SJCRH30 (cell line): ENCODE results near the gene TLCD3B. TPM values are rescaled to one million over a fixed set of nuclear protein-coding genes. Genes with fewer than 3 reads are reported as not detected.
A peak's percentile ranks its signal among the peaks of the same experiment; 100 is the strongest.

Experiments used
- DNase-seq, 2 experiments: peaks; one replicate each; pipeline ENCODE4 v3.0.0-alpha.2; 2015 to 2020
- H3K27ac ChIP-seq: fragments of 250-450 bp; sonication (Bioruptor Pico); 2 replicates; pipeline ENCODE4 v1.5.1; 2020; ENCODE audit warnings: mild to moderate bottlenecking, moderate library complexity
- H3K27me3 ChIP-seq: fragments of 250-450 bp; sonication (Bioruptor Pico); 2 replicates; pipeline ENCODE4 v1.5.1; 2020; ENCODE audit warnings: mild to moderate bottlenecking, moderate library complexity
- H3K36me3 ChIP-seq: fragments of 250-450 bp; sonication (Bioruptor Pico); 2 replicates; pipeline ENCODE4 v1.5.1; 2020; ENCODE audit warnings: mild to moderate bottlenecking, moderate library complexity
- H3K4me1 ChIP-seq: fragments of 250-450 bp; sonication (Bioruptor Pico); 2 replicates; pipeline ENCODE4 v1.5.1; 2020; ENCODE audit warnings: mild to moderate bottlenecking, moderate library complexity
- H3K4me3 ChIP-seq: fragments of 250-450 bp; sonication (Bioruptor Pico); 2 replicates; pipeline ENCODE4 v1.5.1; 2020; ENCODE audit warnings: mild to moderate bottlenecking, moderate library complexity
- H3K9me3 ChIP-seq: fragments of 250-450 bp; sonication (Bioruptor Pico); replicated peaks from 2 replicates; pipeline ENCODE4 v1.5.1; 2020; ENCODE audit warnings: mild to moderate bottlenecking, moderate library complexity
- total RNA-seq: library from RNA; depleted of rRNA; stranded (reverse); fragments of >200 nt; shearing (Covaris generic); gene quantifications from 2 replicates; pipeline ENCODE4 v1.2.3, GENCODE V29; 2014

The TLCD3B gene
- total RNA-seq, 1 experiment from 2014 or later: 0.49 TPM

DNA sequence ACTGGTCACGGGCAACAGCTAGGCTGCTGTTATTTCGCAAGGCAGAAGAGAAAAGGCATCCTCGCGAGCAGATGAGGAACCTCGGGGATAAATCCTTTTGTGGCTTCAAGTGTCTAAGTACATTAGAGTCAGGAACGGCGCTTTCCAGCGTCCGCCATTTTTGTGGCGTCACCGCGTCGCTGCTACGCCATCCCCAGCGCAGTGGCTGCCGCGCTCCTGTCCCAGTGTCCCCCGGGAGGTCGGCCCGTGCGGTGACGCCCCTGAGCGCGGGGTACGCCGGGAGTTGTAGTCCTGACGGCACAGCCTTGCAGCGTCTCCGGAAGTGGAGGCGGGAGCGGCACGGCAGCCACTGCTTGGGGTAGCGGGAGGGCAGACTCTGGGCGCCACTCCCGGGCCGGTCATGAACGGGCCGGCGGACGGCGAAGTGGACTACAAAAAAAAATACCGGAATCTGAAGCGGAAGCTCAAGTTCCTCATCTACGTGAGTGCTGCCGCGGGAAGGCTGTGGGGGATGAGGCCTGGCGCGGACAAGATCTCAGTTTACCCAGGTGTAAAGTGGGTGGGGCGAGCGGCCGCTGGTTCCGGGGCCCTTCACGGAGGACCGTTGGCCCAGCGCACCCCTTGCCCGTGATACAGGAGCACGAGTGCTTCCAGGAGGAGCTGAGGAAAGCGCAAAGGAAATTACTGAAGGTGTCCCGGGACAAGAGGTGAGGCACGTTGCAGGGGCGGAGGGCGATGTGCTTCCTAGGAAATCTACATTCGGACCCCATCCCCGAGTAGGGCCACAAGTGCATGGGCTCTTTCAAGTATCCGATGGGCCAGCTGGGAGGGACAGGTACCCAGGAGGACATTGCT lies 34.9 kb downstream of the TLCD3B start, which contains the start of gene INO80E:
Gene INO80E, plus strand, starts transcription at position 331 of the 855 bp plus-strand sequence. Its CDS starts 70 bp downstream, at position 401.
- Histone ChIP-seq H3K4me3 (peak within 1 kb of the TSS; percentile 73), H3K36me3 (peaks cover 5% of the 10 kb centered on the region), H3K27me3 (no peaks in the 10 kb centered on the region), H3K4me1 (no peaks in the 10 kb centered on the region), H3K27ac (peak within 1 kb of the TSS; percentile 96), H3K9me3 (no peaks in the 10 kb centered on the region)
- peak; percentile 96 to 98 for DNase-seq

DNA sequence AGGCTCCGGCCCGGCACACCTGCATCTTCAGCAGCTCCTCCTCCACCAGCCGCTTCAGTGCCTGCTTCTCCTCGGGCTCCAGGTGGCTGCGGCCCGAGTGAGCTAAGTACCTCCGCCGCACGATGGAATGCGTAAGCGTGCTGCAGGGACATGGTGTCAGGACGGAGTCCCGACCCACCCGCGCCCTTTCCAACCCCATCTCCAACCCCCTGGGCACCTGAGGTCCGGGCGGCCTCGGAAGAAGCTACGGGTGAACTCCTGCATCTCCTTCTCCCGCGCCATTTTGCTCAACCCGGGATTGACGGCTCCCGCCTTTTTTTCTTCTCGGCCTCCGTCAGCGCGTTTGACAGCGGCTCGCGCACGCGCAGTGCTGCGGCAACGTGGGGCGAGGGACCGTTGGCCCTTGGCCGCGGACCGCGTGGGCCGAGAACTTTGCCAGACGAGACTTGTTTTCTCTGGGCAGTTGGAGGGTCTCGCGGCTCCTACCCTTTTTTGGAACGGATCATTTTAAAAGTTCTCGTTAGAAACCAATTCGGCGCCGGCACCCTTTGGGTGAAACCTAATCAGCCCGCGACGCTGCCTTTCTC lies 35.7 kb downstream of the TLCD3B start, which contains the start of gene HIRIP3:
Gene HIRIP3, minus strand, starts transcription at position 294 of the 587 bp plus-strand sequence. Its CDS starts 12 bp downstream, at position 282.
- peaks cover 5% of the 10 kb centered on the region for H3K36me3 ChIP-seq
- H3K27me3 ChIP-seq: no peaks in the 10 kb centered on the region

DNA sequence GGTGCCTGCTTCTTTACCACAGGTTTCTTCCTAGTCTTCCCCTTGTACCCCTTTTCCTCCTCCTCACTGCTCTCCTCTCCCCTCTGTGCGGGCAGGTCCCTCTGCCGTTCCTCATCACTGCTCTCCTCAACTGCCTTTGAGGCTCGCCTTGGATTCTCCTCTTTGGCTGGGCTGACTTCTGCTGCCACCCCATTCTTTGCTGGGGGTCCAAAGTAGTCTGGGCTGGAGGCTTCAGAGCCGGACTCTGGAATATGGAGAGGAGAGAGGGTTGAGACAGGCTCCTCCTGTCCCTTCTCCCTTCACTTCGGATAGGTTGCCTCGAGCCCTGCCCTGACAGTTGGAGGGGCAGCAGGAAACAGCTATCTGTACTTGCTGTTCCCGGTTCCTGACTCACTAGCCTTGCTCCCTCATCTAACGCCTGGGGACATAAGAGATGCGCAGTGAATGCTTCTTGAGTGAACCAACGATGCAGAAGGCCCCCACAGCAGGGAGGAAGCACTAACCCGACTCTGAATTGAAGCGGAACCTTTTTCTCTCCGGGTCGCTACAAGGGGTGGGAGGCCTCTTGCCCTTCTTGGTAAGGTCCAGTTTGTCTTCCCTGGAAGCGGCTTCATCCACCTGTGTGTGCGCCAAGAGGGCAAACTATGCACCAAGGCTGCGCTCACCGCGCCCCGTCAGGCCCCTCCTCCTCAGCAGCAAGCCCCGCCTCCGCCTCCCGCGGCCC lies 36.3 kb downstream of the TLCD3B start:
- Histone ChIP-seq H3K27ac (peak overlapping the region; percentile 96), H3K4me3 (peak overlapping the region; percentile 73), H3K36me3 (peaks cover 9% of the 10 kb centered on the region), H3K27me3 (no peaks in the 10 kb centered on the region), H3K9me3 (no peaks in the 10 kb centered on the region), H3K4me1 (no peaks in the 10 kb centered on the region)
- DNase-seq: no peak

More for the DNA sequence above, 35.7 kb downstream of the TLCD3B start, which contains the start of gene HIRIP3:
- Histone ChIP-seq H3K9me3 (no peaks in the 10 kb centered on the region), H3K4me1 (no peaks in the 10 kb centered on the region), H3K4me3 (peak within 1 kb of the TSS; percentile 73), H3K27ac (peak within 1 kb of the TSS; percentile 96)
- peak; percentile 85 to 87 for DNase-seq

DNA sequence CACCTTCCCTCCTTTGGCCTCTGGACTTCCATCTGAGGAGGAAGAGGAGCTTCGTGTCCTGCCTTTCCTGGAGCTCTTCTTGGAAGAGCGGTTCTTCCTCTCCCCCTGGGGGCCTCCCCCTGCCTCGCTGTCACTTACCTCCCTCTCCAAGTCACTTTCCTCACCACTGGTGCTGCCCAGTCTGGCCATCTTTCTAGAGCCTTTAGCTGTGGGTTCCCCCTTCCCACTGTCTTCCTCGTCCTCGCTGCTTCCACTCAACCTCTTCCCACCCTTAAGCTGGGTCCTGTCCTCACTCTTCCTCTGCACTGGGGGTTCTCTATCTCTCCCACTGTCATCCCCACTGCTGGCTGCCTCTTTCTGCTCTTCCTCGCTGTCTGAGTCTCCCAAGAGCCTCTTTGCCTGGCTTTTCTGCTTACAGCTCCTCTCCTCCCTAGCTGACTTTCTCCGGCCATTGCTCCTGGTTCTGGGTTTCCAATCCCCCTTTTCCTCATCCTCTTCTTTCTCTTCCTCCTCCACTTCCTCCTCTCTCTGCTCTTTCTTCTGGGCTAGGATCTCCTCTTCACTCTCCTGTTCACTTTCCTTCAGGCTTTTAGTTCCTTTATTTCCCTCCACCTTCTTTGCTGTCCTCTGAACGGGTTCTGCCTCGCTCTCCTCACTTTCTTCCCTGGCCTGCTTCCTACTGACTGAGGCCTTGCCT lies 37.0 kb downstream of the TLCD3B start:
- no peak overlapping the region for H3K4me3 ChIP-seq
- H3K36me3 ChIP-seq: peaks cover 9% of the 10 kb centered on the region
- no peak overlapping the region for H3K27ac ChIP-seq
- no peaks in the 10 kb centered on the region for H3K4me1 ChIP-seq
- H3K27me3 ChIP-seq: no peaks in the 10 kb centered on the region
- H3K9me3 ChIP-seq: no peaks in the 10 kb centered on the region
- no peak for DNase-seq

DNA sequence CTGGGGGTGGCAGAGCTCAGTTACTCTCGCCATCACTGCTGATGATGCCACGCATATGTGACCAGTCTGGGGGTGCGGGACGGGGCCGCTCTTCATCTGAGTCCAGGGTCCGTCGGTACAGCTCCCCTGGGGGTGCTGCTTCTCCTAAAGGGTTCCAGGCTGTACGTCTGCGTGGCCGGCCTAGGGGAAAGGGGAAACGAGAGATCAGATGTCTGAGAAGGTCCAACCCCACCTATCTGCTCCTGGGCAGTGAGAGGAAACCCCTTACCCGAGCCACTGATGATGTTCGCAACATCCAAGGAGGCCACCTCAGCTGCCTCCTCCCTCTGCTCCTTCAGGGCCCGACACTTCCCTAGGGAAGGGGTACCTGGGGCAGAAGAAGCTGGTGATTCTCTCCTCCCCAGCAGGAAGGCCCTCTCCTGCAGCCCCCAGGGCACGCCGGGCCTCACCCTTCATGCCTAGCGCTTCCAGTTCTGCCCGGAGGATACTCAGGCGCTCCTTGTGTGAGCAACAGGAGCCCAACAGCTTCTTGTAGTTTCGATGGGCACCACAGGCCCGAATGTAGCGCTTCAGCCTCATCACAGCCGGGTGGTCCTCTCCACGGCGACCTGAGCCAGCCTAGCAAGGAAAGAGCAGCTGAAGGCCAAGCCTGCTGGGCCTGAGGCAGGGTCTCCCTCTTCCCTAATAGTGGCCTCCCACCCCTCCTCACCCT lies 37.7 kb downstream of the TLCD3B start:
- Histone ChIP-seq H3K9me3 (no peaks in the 10 kb centered on the region), H3K27ac (no peak overlapping the region), H3K27me3 (no peaks in the 10 kb centered on the region), H3K4me1 (no peaks in the 10 kb centered on the region), H3K4me3 (no peak overlapping the region), H3K36me3 (peaks cover 9% of the 10 kb centered on the region)
- DNase-seq: no peak

DNA sequence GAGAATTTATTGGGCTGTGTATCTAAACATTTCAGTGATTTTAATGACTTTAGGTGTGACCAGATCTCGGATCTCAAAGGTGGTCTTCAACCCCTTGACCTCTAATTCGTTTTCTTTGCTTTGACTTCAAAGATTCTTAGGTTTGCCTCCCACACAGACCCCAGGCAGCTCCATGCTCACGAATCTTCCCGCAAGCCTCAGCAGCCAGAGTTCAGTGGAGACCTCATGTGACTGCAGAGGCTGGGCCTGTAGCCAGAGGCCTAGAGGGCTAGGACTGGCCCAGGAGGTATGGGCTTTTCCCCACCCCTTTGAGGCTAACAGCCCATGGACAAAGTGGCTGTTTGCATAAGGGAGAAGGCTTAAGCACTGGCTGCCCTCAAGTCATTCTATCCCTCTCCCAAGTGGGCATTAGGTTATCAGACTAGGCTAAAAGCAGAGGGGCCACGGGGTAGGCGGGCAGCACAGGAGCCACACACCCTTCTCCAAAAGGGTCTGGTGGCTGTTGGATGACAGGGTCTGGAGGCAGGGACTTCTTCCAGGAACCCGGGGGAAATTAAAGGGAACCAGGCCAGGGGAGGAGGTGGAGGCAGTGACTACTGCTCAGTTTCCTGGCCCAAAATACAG lies 38.6 kb downstream of the TLCD3B start:
- Histone ChIP-seq H3K27me3 (no peaks in the 10 kb centered on the region), H3K4me1 (no peaks in the 10 kb centered on the region), H3K4me3 (no peak overlapping the region), H3K27ac (no peak overlapping the region), H3K9me3 (no peaks in the 10 kb centered on the region), H3K36me3 (peaks cover 9% of the 10 kb centered on the region)
- no peak for DNase-seq

DNA sequence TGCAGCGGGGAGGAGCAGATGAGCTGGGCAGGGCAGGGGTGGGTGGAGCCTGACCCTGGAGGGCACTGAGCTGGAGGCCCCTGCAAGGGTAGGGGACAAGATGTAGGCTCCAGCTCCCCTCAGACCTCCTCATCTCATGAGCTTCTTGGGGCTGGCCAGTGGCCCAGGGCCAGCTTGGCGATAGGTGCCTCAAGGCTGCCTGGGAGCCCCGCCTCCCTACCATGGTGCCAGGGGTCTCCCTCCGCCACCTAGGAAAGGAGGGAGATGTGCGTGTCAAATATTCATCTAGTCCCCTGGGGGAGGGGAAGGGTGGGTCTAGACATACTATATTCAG lies 39.5 kb downstream of the TLCD3B start:
- Histone ChIP-seq H3K27ac (no peak overlapping the region), H3K4me3 (no peak overlapping the region), H3K9me3 (no peaks in the 10 kb centered on the region), H3K27me3 (no peaks in the 10 kb centered on the region), H3K4me1 (no peaks in the 10 kb centered on the region), H3K36me3 (peaks cover 9% of the 10 kb centered on the region)
- DNase-seq: no peak

DNA sequence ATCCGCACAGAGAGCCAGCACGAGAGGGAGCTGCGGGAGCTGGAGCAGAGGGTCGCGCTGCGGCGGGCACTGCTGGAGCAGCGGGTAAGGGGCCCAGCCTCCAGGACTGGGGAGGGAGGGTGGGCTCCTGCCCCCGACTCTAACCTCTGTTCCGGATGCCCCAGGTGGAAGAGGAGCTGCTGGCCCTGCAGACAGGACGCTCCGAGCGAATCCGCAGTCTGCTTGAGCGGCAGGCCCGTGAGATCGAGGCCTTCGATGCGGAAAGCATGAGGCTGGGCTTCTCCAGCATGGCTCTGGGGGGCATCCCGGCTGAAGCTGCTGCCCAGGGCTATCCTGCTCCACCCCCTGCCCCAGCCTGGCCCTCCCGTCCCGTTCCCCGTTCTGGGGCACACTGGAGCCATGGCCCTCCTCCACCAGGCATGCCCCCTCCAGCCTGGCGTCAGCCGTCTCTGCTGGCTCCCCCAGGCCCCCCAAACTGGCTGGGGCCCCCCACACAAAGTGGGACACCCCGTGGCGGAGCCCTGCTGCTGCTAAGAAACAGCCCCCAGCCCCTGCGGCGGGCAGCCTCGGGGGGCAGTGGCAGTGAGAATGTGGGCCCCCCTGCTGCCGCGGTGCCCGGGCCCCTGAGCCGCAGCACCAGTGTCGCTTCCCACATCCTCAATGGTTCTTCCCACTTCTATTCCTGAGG lies 40.0 kb downstream of the TLCD3B start:
- no peaks in the 10 kb centered on the region for H3K4me1 ChIP-seq
- H3K36me3 ChIP-seq: peaks cover 9% of the 10 kb centered on the region
- no peaks in the 10 kb centered on the region for H3K27me3 ChIP-seq
- DNase-seq: no peak
- no peak overlapping the region for H3K27ac ChIP-seq
- H3K9me3 ChIP-seq: no peaks in the 10 kb centered on the region
- no peak overlapping the region for H3K4me3 ChIP-seq

DNA sequence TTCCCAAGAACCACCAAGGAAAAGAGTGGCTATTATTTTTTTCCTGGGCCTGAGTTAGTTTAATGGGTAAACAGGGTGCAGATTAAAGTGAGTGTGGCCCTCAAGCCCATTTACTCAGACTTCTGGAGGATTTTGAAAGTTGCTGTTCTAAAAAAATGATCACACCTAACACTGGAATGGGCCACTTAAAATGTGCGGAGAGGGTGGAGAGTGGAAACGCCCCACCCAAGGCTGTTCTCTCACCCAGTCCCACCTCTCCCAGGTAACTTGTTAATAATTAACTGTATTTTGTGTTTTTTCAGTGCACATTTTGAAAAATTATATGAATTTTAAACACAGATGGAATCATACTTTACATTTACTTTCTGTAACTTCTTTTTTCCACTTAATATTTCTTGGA lies 41.0 kb downstream of the TLCD3B start:
- Histone ChIP-seq H3K36me3 (peaks cover 15% of the 10 kb centered on the region), H3K9me3 (no peaks in the 10 kb centered on the region), H3K4me3 (no peak overlapping the region), H3K27me3 (no peaks in the 10 kb centered on the region), H3K4me1 (no peaks in the 10 kb centered on the region), H3K27ac (no peak overlapping the region)
- DNase-seq: no peak

DNA sequence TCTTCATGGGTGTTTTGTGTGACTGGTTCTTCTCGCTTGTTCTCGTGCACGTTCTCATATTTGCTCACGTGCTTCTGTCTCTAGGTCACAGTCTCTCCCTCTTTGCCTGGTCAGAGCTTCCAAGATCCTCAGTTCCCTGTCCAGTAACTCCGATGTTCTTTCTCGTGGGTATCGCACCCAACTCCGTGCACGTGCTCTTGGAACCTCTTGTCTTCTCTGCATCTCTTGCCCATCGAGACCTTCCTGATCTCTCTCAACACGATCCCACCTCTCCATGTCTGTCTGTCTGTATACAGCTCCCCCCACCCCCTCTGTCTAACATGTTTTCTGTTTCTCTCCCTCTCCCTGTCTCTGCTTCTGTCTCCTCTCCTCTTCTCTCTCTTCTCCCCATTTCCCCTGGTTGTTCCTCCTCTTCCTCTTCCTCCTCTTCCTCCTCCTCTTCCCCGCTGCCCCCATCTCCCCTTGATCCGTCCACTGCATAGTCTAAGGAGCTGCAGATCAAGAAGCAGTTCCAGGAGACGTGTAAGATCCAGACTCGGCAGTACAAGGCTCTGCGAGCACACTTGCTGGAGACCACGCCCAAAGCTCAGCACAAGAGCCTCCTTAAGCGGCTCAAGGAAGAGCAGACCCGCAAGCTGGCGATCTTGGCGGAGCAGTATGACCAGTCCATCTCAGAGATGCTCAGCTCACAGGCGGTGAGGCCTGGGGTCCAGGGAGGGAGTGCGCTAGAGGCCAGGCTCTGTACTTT lies 41.8 kb downstream of the TLCD3B start:
- H3K4me1 ChIP-seq: no peaks in the 10 kb centered on the region
- no peaks in the 10 kb centered on the region for H3K27me3 ChIP-seq
- no peak overlapping the region for H3K4me3 ChIP-seq
- DNase-seq: no peak
- no peak overlapping the region for H3K27ac ChIP-seq
- H3K9me3 ChIP-seq: no peaks in the 10 kb centered on the region
- peaks cover 21% of the 10 kb centered on the region for H3K36me3 ChIP-seq

DNA sequence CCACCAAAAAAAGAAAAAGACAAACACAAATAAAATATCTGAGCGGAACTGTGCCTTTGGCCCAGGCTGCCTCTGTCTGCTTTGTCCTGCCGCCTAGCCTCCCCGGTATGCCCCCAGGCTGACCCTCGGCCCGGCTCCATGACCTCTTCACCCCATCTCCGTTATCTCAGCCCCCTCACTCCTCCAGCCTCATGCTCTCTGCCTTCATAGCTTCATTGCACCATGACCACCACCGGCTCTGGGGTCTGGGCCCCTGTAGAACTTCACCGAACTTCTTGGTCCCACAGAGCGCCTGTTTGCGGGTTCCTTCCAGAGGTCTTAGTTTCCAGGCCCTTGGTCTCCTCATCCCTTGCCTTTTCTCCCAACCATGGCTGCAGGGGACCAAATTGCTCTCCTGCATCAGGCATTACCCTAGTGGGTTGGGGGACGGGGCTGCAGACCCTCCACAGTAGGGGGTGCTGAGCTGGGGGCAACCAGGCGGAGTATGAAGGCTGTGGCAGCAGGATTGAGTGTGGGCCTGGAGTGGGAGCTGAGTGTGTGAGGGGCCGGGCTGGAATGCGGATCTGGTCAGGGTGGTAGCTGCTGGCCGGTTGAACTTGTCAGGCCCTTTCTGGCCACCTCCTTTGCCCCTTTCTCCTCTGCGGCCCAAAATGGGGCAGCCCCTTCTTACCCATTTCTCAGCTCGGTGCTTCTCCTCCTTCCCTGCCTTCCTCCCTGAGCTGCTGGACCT lies 42.6 kb downstream of the TLCD3B start:
- Histone ChIP-seq H3K27ac (no peak overlapping the region), H3K36me3 (peaks cover 25% of the 10 kb centered on the region), H3K9me3 (no peaks in the 10 kb centered on the region), H3K4me1 (no peaks in the 10 kb centered on the region), H3K4me3 (no peak overlapping the region), H3K27me3 (no peaks in the 10 kb centered on the region)
- no peak for DNase-seq

DNA sequence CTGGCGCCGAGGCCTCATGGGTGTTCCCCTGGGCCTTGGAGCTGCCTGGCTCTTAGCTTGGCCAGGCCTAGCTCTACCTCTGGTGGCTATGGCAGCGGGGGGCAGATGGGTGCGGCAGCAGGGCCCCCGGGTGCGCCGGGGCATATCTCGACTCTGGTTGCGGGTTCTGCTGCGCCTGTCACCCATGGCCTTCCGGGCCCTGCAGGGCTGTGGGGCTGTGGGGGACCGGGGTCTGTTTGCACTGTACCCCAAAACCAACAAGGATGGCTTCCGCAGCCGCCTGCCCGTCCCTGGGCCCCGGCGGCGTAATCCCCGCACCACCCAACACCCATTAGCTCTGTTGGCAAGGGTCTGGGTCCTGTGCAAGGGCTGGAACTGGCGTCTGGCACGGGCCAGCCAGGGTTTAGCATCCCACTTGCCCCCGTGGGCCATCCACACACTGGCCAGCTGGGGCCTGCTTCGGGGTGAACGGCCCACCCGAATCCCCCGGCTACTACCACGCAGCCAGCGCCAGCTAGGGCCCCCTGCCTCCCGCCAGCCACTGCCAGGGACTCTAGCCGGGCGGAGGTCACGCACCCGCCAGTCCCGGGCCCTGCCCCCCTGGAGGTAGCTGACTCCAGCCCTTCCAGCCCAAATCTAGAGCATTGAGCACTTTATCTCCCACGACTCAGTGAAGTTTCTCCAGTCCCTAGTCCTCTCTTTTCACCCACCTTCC lies 43.5 kb downstream of the TLCD3B start:
- peaks cover 28% of the 10 kb centered on the region for H3K36me3 ChIP-seq

More for the DNA sequence above, 43.5 kb downstream of the TLCD3B start:
- no peak overlapping the region for H3K4me3 ChIP-seq
- no peak overlapping the region for H3K27ac ChIP-seq
- H3K9me3 ChIP-seq: no peaks in the 10 kb centered on the region
- no peak for DNase-seq
- no peaks in the 10 kb centered on the region for H3K27me3 ChIP-seq
- H3K4me1 ChIP-seq: no peaks in the 10 kb centered on the region
